GM10248 (cell line): Measurements from ENCODE around the gene CYP26B1.

ENCODE experiments used
- CTCF ChIA-PET: fragments of 300-600 bp; sonication (Branson Sonifier 250); formaldehyde crosslinking; extraction: SDS; loops from one replicate; lab custom pipeline; 2021; ENCODE audit warnings: antibody characterized with exemption; lab: Yijun Ruan, JAX
- POLR2A ChIA-PET: fragments of 350-650 bp; sonication (Branson Sonifier 250); formaldehyde crosslinking; extraction: SDS; loops from one replicate; lab custom pipeline; 2020; ENCODE audit warnings: antibody characterized with exemption; lab: Yijun Ruan, JAX
- DNase-seq: peaks from one replicate; pipeline ENCODE4 v3.0.0; 2012; ENCODE audit errors: extremely low spot score
- CTCF ChIP-seq: IDR thresholded peaks from 2 replicates; pipeline ENCODE4 v1.5.1; 2012; ENCODE audit warnings: mild to moderate bottlenecking, low read depth; ENCODE audit errors: extremely low read depth, missing control alignments, control extremely low read depth

The CYP26B1 gene

DNA sequence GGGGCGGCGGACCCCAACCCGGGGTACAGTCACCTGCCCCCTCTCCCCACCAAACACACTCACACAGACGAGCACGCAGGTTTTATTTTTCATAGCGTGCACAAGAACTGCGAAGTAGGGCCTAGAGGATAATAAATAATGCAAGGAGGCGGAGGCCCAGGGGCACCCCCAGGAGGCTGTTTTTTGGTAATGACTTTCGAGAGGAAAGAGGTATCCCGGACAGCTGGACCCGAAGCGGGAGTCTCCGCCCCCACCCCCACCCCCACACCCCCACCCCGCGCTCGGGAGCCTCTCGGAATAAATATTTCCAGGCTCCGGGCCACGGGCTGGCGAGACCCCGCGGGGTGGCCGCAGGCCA lies 3.4 kb downstream of the CYP26B1 start:
- CTCF ChIA-PET = no interaction called here
- no peak for DNase-seq
- no peak for TF ChIP-seq CTCF
- POLR2A ChIA-PET = no interaction called here

- POLR2A ChIA-PET = no interaction called here
- no peak for TF ChIP-seq CTCF
Observed at GRCh38 chr2:72143441-72144273, 4.0 kb downstream of the CYP26B1 start.

DNA sequence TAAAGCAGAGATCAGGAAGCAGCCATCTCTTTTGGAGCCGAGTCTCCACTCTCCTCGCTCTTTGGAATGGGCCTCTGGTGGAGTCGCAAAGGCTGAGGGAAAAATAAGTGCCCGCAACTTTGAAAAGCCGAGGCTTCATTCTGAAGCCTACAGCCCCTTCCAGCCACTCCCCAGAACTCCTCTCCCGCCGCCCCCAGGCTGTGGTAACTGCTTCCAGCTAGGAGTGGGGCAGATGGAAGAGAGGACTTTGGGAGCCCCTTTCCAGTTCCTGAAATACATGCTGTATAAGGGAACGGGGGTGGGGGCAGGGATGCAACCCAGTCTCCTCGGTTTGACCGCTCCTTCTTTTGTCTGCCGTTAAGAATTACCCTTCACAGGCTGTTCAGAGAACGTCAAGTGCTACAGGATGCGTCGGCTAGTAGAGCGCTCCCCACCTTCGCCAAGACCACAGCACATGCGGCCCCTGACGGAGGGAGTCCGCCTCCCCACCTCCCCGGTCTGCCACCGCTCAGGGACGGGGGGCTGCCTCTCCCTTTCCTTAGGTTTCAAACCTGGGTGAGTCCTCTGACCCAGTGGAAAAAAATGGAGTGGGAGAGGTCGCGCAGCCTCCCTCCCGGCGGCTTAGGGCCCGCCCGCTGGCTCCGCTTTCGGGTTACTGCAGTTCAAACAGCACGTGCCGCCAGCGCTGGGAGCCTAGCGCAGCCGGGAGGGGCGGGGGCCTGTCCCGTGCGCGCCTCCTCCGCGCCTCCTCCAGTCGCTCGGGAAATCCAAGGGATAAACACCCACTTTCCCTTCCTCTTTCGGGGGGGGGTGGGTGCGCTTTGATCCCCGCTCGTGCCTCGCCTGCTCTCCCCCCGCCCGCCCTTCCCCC lies 4.9 kb downstream of the CYP26B1 start:
- ChIA-PET CTCF (no interaction called here), POLR2A (no interaction called here)
- no peak for DNase-seq
- no peak for TF ChIP-seq CTCF

More at GRCh38 chr2:72143441-72144273, 4.0 kb downstream of the CYP26B1 start:
- DNase-seq = peak; percentile 15
- CTCF ChIA-PET = no interaction called here

- ChIA-PET POLR2A (no interaction called here), CTCF (no interaction called here)
- no peak for DNase-seq
Observed at GRCh38 chr2:72141881-72142451, 5.7 kb downstream of the CYP26B1 start.

DNA sequence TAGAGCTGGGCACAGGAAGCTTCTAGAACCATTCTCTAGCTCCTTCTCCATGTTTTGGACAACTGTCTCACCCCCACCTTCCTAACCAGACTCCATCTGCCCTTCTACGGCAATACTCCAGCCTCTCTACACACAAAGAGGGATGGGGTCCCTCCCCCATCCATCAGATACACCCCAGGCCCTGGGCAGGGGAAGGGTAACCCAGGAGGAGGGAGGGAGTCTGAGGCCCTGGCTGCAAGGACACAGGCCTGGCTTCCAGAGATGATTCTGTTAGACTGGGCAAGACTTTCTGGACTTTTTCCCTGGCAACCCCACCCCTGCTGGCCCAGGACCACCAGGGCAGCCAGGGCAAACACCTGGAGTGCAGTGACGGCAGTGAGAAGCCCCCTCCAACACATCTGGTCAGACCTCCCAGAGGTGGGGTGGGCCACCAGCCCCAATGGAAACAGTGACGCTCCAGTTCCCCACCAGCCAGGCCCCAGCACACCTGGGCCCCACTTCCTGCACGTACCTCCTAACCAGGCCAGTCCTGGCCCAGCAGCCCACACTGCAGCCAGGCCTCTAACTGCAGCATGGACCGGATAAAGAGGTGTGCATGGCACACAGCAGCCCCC lies 6.5 kb downstream of the CYP26B1 start:
- no peak for DNase-seq
- CTCF ChIA-PET = interaction anchor here (0.8 to 1.0 kb wide), 2 partner anchors 9 to 217 kb away, joined by 3 to 4 read pairs; no protein-coding TSS in a partner anchor
- POLR2A ChIA-PET = no interaction called here
- no peak for TF ChIP-seq CTCF

More at GRCh38 chr2:72141881-72142451, 5.7 kb downstream of the CYP26B1 start:
- no peak for TF ChIP-seq CTCF

- CTCF ChIA-PET = interaction anchor here (0.8 to 1.0 kb wide), 2 partner anchors 9 to 216 kb away, joined by 3 to 4 read pairs; no protein-coding TSS in a partner anchor
- POLR2A ChIA-PET = no interaction called here
- no peak for DNase-seq
- TF ChIP-seq CTCF = no peak
Observed at GRCh38 chr2:72140621-72140960, 7.1 kb downstream of the CYP26B1 start.
